IMR-90 (cell line): Measurements from ENCODE around the gene ALDH18A1. TPM values are rescaled to one million over a fixed set of nuclear protein-coding genes. Genes with fewer than 3 reads are reported as not detected.

ENCODE experiments used
- ATAC-seq: fragments of 200-7000 bp; cut with Tn5 transposase; 2 replicates; pipeline ENCODE4 v1.9.1; 2020; ENCODE audit warnings: low read depth, mild to moderate bottlenecking, moderate library complexity
- BruUV-seq: library from RNA; stranded (reverse); fragments of 400-500 nt; replicated peaks from 2 replicates; lab custom pipeline; 2021; lab: Mats Ljungman, UMichigan
- CTCF ChIA-PET: fragments of 300-600 bp; formaldehyde crosslinking; extraction: SDS; loops from one replicate; lab custom pipeline; 2021; ENCODE audit warnings: antibody characterized with exemption; lab: Yijun Ruan, JAX
- POLR2A ChIA-PET: fragments of 300-600 bp; sonication (Branson Sonifier 250); formaldehyde crosslinking; loops from one replicate; lab custom pipeline; 2022; ENCODE audit warnings: antibody characterized with exemption; ENCODE audit not compliant: unreplicated experiment; lab: Charles Lee
- DNase-seq: peaks from one replicate; pipeline ENCODE4 v3.0.0; 2013
- H2AFZ ChIP-seq: replicated peaks from 2 replicates; pipeline ENCODE3; 2013; ENCODE audit warnings: low read length, mild to moderate bottlenecking; ENCODE audit not compliant: poor library complexity
- H2AK5ac ChIP-seq: 2 replicates; pipeline ENCODE4 v1.6.1; 2013; ENCODE audit warnings: low read depth, low read length, inconsistent platforms
- H2AK9ac ChIP-seq: replicated peaks from 2 replicates; pipeline ENCODE3; 2013; ENCODE audit warnings: mild to moderate bottlenecking, low read depth, low read length, moderate library complexity; ENCODE audit not compliant: poor library complexity
- H2BK120ac ChIP-seq: 2 replicates; pipeline ENCODE4 v1.6.1; 2013; ENCODE audit warnings: low read depth, low read length, inconsistent platforms
- H2BK15ac ChIP-seq: 3 replicates; pipeline ENCODE4 v1.6.1; 2013; ENCODE audit warnings: low read depth, low read length, inconsistent platforms
- H2BK20ac ChIP-seq: 2 replicates; pipeline ENCODE4 v1.6.1; 2013; ENCODE audit warnings: low read depth, mild to moderate bottlenecking, inconsistent platforms, low read length, moderate library complexity
- H2BK5ac ChIP-seq: 2 replicates; pipeline ENCODE4 v1.6.1; 2013; ENCODE audit warnings: mild to moderate bottlenecking, low read depth, low read length, inconsistent platforms; ENCODE audit not compliant: poor library complexity, severe bottlenecking
- H3K14ac ChIP-seq: replicated peaks from 2 replicates; pipeline ENCODE4 v1.6.1; 2013; ENCODE audit warnings: low read depth, low read length, inconsistent platforms
- H3K18ac ChIP-seq: 2 replicates; pipeline ENCODE4 v1.6.1; 2013; ENCODE audit warnings: low read depth, low read length, control low read depth
- H3K23ac ChIP-seq: 2 replicates; pipeline ENCODE4 v1.6.1; 2013; ENCODE audit warnings: low read depth, low read length, inconsistent platforms
- H3K27ac ChIP-seq: 2 replicates; pipeline ENCODE4 v1.5.1; 2013; ENCODE audit warnings: mild to moderate bottlenecking, control low read depth, low read length; ENCODE audit not compliant: insufficient read depth
- H3K27me3 ChIP-seq: 2 replicates; pipeline ENCODE4 v1.6.1; 2013; ENCODE audit warnings: low read length; ENCODE audit not compliant: control insufficient read depth, insufficient read depth
- H3K36me3 ChIP-seq: 2 replicates; pipeline ENCODE4 v1.6.1; 2013; ENCODE audit warnings: low read length, mixed read lengths; ENCODE audit not compliant: control insufficient read depth, insufficient read depth
- H3K4ac ChIP-seq: 2 replicates; pipeline ENCODE4 v1.6.1; 2013; ENCODE audit warnings: low read depth, low read length, inconsistent platforms
- H3K4me1 ChIP-seq: 2 replicates; pipeline ENCODE4 v1.6.1; 2013; ENCODE audit warnings: low read length, mixed read lengths; ENCODE audit not compliant: control insufficient read depth, insufficient read depth
- H3K4me2 ChIP-seq: 2 replicates; pipeline ENCODE4 v1.6.1; 2013; ENCODE audit warnings: low read depth, mild to moderate bottlenecking, control low read depth, low read length, moderate library complexity
- H3K4me3 ChIP-seq: 2 replicates; pipeline ENCODE4 v1.5.1; 2013; ENCODE audit warnings: low read depth, mild to moderate bottlenecking, control low read depth, low read length, moderate library complexity; ENCODE audit not compliant: insufficient read depth
- H3K56ac ChIP-seq: 2 replicates; pipeline ENCODE4 v1.6.1; 2013; ENCODE audit warnings: low read length, inconsistent platforms; ENCODE audit not compliant: insufficient read depth; ENCODE audit errors: extremely low read depth
- H3K79me1 ChIP-seq, 2 experiments: 2 replicates each; pipeline ENCODE4 v1.6.1; 2013; ENCODE audit warnings: low read length in 2 of 2, inconsistent platforms in 1 of 2, low read depth in 1 of 2
- H3K9ac ChIP-seq: 2 replicates; pipeline ENCODE4 v1.6.1; 2013; ENCODE audit warnings: low read depth, low read length, control low read depth
- H3K9me1 ChIP-seq: 2 replicates; pipeline ENCODE4 v1.6.1; 2013; ENCODE audit warnings: low read length, inconsistent platforms; ENCODE audit not compliant: insufficient read depth
- H3K9me3 ChIP-seq: 2 replicates; pipeline ENCODE4 v1.6.1; 2013; ENCODE audit warnings: low read length; ENCODE audit not compliant: control insufficient read depth, insufficient read depth
- H4K20me1 ChIP-seq: 2 replicates; pipeline ENCODE4 v1.6.1; 2013; ENCODE audit warnings: low read length, inconsistent platforms; ENCODE audit not compliant: insufficient read depth
- H4K5ac ChIP-seq: 2 replicates; pipeline ENCODE4 v1.6.1; 2013; ENCODE audit warnings: mild to moderate bottlenecking, low read depth, low read length, control low read depth
- H4K8ac ChIP-seq, 2 experiments: 2 replicates each; pipeline ENCODE4 v1.6.1; 2013; ENCODE audit warnings: low read depth in 2 of 2, low read length in 2 of 2, control low read depth in 1 of 2, inconsistent platforms in 1 of 2
- H4K91ac ChIP-seq: 2 replicates; pipeline ENCODE4 v1.6.1; 2013; ENCODE audit warnings: low read depth, low read length, inconsistent platforms; ENCODE audit not compliant: insufficient read depth
- BHLHE40 ChIP-seq: fragments of 150-350 bp; IDR thresholded peaks from 2 replicates; pipeline ENCODE4 v1.6.1; 2016; ENCODE audit warnings: mild to moderate bottlenecking, low read depth, low read length
- CHD1 ChIP-seq: IDR thresholded peaks from 2 replicates; pipeline ENCODE4 v1.6.1; 2012; ENCODE audit warnings: low read depth, low read length, improper control_type of control experiment
- MAZ ChIP-seq: IDR thresholded peaks from 2 replicates; pipeline ENCODE4 v1.6.1; 2012; ENCODE audit warnings: low read depth, mild to moderate bottlenecking, low read length, improper control_type of control experiment, moderate library complexity, borderline replicate concordance
- NFE2L2 ChIP-seq: fragments of 150-350 bp; IDR thresholded peaks from 2 replicates; pipeline ENCODE4 v1.6.1; 2016; ENCODE audit warnings: low read depth, mild to moderate bottlenecking, low read length
- RAD21 ChIP-seq: IDR thresholded peaks from 2 replicates; pipeline ENCODE4 v1.6.1; 2012; ENCODE audit warnings: low read length, improper control_type of control experiment
- SMC3 ChIP-seq: fragments of 150-350 bp; IDR thresholded peaks from 2 replicates; pipeline ENCODE4 v1.6.1; 2016; ENCODE audit warnings: low read depth, mild to moderate bottlenecking, antibody characterized with exemption, low read length, moderate library complexity
- WGBS, 2 experiments: methylation state at CpG; one replicate each; pipeline versions ENCODE4 v1.1.5 to v1.1.7; 2013; ENCODE audit warnings: missing lambda C conversion rate in 2 of 2; ENCODE audit not compliant: insufficient read length in 1 of 2; ENCODE audit errors: extremely low coverage in 2 of 2; 5-methylcytosine and 5-hydroxymethylcytosine counted together
- dilution Hi-C: fragments of 300-500 bp; cut with HindIII; formaldehyde crosslinking; loops from one replicate; pipeline ENCODE4 v1.14.3; 2018; ENCODE audit warnings: low sequenced_read_pairs; ENCODE audit not compliant: unreplicated experiment
- in situ Hi-C: fragments of 300-500 bp; cut with MboI; formaldehyde crosslinking; loops from 3 replicates; pipeline ENCODE4 v1.14.3; 2019; ENCODE audit warnings: low sequenced_read_pairs, inconsistent platforms, mixed read lengths
- intact Hi-C: fragments of 100-400 bp; cut with micrococcal nuclease; formaldehyde crosslinking; loops from 2 replicates; pipeline ENCODE4 v1.10.0; 2022
- polyA plus RNA-seq, 3 experiments: library from polyadenylated mRNA; depleted of rRNA; stranded (reverse); fragments of >200 nt; gene quantifications; 2 replicates each; pipeline ENCODE4 v1.2.3, GENCODE V29; 2012; ENCODE audit warnings: low replicate concordance in 1 of 3
- total RNA-seq: library from RNA; depleted of rRNA; stranded (reverse); fragments of >200 nt; gene quantifications from 2 replicates; pipeline ENCODE4 v1.2.3, GENCODE V29; 2012
- TF ChIP-seq, protein P1 (sequence below): fragments of 150-350 bp; IDR thresholded peaks from 2 replicates; pipeline ENCODE4 v1.6.1; 2017; ENCODE audit warnings: mild to moderate bottlenecking, antibody characterized with exemption, low read length, low read depth

The ALDH18A1 gene
- total and polyA plus RNA-seq, 2 of the 4 experiments (the other 2 are of a cell fraction), result 93.4 to 232 TPM

DNA sequence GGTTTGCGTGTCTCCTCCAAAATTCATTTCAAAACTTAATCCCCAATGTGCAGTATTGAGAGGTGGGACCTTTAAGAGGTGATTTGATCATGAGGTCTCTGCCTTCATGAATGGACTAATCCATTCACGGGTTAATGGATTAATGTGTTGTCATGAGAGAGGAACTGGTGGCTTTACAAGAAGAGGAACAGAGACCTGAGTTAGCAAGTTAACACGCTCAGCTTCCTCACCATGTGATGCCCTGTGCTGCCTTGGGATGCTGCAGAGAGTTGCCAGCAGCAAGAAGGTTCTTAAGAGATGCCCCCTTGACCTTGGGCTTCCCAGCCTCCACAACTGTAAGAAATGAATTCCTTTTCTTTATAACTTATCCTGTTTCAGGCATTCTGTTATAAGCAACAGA is 40.9 kb upstream of the ALDH18A1 start:
- H4K20me1 ChIP-seq, result no peaks in the 10 kb centered on the region
- ChIA-PET CTCF (no interaction called here), POLR2A (no interaction called here)
- H4K5ac ChIP-seq, result no peak overlapping the region
- H2AK5ac ChIP-seq, result no peak overlapping the region
- DNase-seq (no peak), ATAC-seq (no peak)
- in situ Hi-C loops (loop anchor here (5.0 kb wide), 1 partner anchor 145 kb away; no protein-coding TSS in a partner anchor), dilution Hi-C loops (no loop called here), intact Hi-C loops (loop anchor here (10.0 kb wide), 1 partner anchor 597 kb away; no protein-coding TSS in a partner anchor)
- no peak overlapping the region for H4K8ac ChIP-seq
- no peaks in the 10 kb centered on the region for H3K27me3 ChIP-seq
- H3K9me1 ChIP-seq, result no peaks in the 10 kb centered on the region
- H3K18ac ChIP-seq, result no peak overlapping the region
- no peak overlapping the region for H3K4me3 ChIP-seq
- no peak overlapping the region for H4K91ac ChIP-seq
- no TSS peak for BruUV-seq
- H2BK15ac ChIP-seq, result no peak overlapping the region
- H3K4me2 ChIP-seq, result no peak overlapping the region
- H3K56ac ChIP-seq, result no peak overlapping the region
- no peak overlapping the region for H3K27ac ChIP-seq
- no peak overlapping the region for H2AK9ac ChIP-seq
- H3K9ac ChIP-seq, result no peak overlapping the region
- no peaks in the 10 kb centered on the region for H3K36me3 ChIP-seq
- no peak overlapping the region for H2BK5ac ChIP-seq
- H2BK120ac ChIP-seq, result no peak overlapping the region
- H2BK20ac ChIP-seq, result no peak overlapping the region
- WGBS, 2 experiments, result 58% methylated on average over 2 of the region's 3 CpGs; no CpG with 5 or more reads in 1 of the 2 experiments
- H2AFZ ChIP-seq, result no peak overlapping the region
- no peak overlapping the region for H3K23ac ChIP-seq
- H3K4me1 ChIP-seq, result no peaks in the 10 kb centered on the region
- H3K4ac ChIP-seq, result no peak overlapping the region
- H3K14ac ChIP-seq, result no peak overlapping the region
- peaks cover 10 to 12% of the 10 kb centered on the region in 2 experiments; a peak in 3 of 4 replicates for H3K79me1 ChIP-seq
- H3K9me3 ChIP-seq, result no peaks in the 10 kb centered on the region
- TF ChIP-seq RAD21 (no peak), SMC3 (no peak), NFE2L2 (no peak), MAZ (no peak), CHD1 (no peak), BHLHE40 (no peak)
- TF ChIP-seq, protein P1, sequence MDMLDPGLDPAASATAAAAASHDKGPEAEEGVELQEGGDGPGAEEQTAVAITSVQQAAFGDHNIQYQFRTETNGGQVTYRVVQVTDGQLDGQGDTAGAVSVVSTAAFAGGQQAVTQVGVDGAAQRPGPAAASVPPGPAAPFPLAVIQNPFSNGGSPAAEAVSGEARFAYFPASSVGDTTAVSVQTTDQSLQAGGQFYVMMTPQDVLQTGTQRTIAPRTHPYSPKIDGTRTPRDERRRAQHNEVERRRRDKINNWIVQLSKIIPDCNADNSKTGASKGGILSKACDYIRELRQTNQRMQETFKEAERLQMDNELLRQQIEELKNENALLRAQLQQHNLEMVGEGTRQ, result no peak
